OCI-LY1 (cell line): Measurements from ENCODE around the gene ERAL1.

Source experiments
- EZH2 ChIP-seq: fragments of 200-600 bp; sonication (generic), shearing (Covaris generic); IDR thresholded peaks from 2 replicates; pipeline ENCODE4 v1.8.0; 2017; ENCODE audit warnings: borderline replicate concordance, mixed run types, mild to moderate bottlenecking, antibody characterized with exemption, low read length, moderate library complexity, mixed read lengths
- TF ChIP-seq, protein P1 (sequence below): fragments of 200-600 bp; sonication (generic), shearing (Covaris generic); IDR thresholded peaks from 2 replicates; pipeline ENCODE4 v1.5.1; 2017; ENCODE audit warnings: mild to moderate bottlenecking, antibody characterized with exemption, low read length, moderate library complexity, mixed read lengths

DNA sequence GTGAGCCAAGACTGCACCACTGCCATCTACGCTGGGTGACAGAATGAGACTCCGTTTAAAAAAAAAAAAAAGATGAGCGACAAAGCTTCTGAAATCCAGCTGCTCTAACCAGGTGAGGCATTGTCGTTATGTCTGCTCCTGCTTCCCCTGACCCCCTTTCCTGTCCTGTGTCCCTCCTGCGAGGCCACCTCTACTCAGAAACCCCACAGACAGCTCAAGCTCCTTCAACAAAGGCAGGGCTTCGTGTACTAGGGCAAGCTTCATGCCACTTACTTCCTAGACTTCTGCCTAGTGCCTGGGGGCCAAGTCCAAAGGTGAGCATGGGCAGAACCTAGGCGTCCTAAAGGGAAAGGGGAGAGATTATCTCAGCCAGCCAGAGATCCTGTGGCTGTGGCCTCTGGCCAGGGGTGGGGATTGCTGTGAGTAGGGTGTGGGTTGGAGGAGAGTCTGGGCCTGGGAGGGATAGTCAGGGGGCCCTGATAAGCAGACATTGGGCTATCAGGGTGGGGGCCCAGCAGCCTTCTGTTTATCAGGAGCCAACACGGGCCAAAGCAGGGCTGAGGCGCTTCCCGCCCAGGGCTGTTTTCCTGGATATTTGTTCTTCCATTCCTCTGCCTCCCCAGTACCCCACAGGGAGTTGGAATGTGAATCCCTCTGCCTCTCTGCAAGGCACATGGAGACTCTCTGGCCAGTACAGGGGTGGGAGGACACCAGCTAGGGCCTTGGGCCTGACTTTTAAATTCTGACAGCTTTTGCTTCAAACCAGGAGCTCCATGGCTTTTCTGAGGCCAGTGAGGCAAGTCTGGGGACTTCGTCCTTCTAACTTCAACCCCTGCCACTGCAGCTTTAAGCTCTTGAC lies 10.4 kb downstream of the ERAL1 start:
- TF ChIP-seq, protein P1, sequence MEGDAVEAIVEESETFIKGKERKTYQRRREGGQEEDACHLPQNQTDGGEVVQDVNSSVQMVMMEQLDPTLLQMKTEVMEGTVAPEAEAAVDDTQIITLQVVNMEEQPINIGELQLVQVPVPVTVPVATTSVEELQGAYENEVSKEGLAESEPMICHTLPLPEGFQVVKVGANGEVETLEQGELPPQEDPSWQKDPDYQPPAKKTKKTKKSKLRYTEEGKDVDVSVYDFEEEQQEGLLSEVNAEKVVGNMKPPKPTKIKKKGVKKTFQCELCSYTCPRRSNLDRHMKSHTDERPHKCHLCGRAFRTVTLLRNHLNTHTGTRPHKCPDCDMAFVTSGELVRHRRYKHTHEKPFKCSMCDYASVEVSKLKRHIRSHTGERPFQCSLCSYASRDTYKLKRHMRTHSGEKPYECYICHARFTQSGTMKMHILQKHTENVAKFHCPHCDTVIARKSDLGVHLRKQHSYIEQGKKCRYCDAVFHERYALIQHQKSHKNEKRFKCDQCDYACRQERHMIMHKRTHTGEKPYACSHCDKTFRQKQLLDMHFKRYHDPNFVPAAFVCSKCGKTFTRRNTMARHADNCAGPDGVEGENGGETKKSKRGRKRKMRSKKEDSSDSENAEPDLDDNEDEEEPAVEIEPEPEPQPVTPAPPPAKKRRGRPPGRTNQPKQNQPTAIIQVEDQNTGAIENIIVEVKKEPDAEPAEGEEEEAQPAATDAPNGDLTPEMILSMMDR, result no peak
- TF ChIP-seq EZH2, result no peak
